IMR-90 (cell line): Measurements from ENCODE around the gene CKLF. TPM values are rescaled to one million over a fixed set of nuclear protein-coding genes. Genes with fewer than 3 reads are reported as not detected.

Experiments
- ATAC-seq: fragments of 200-7000 bp; cut with Tn5 transposase; 2 replicates; pipeline ENCODE4 v1.9.1; 2020; ENCODE audit warnings: low read depth, mild to moderate bottlenecking, moderate library complexity
- BruUV-seq: library from RNA; stranded (reverse); fragments of 400-500 nt; replicated peaks from 2 replicates; lab custom pipeline; 2021; lab: Mats Ljungman, UMichigan
- CTCF ChIA-PET: fragments of 300-600 bp; formaldehyde crosslinking; extraction: SDS; loops from one replicate; lab custom pipeline; 2021; ENCODE audit warnings: antibody characterized with exemption; lab: Yijun Ruan, JAX
- POLR2A ChIA-PET: fragments of 300-600 bp; sonication (Branson Sonifier 250); formaldehyde crosslinking; loops from one replicate; lab custom pipeline; 2022; ENCODE audit warnings: antibody characterized with exemption; ENCODE audit not compliant: unreplicated experiment; lab: Charles Lee
- DNase-seq: peaks from one replicate; pipeline ENCODE4 v3.0.0; 2013
- H2AFZ ChIP-seq: replicated peaks from 2 replicates; pipeline ENCODE3; 2013; ENCODE audit warnings: low read length, mild to moderate bottlenecking; ENCODE audit not compliant: poor library complexity
- H2AK5ac ChIP-seq: 2 replicates; pipeline ENCODE4 v1.6.1; 2013; ENCODE audit warnings: low read depth, low read length, inconsistent platforms
- H2AK9ac ChIP-seq: replicated peaks from 2 replicates; pipeline ENCODE3; 2013; ENCODE audit warnings: mild to moderate bottlenecking, low read depth, low read length, moderate library complexity; ENCODE audit not compliant: poor library complexity
- H2BK120ac ChIP-seq: 2 replicates; pipeline ENCODE4 v1.6.1; 2013; ENCODE audit warnings: low read depth, low read length, inconsistent platforms
- H2BK15ac ChIP-seq: 3 replicates; pipeline ENCODE4 v1.6.1; 2013; ENCODE audit warnings: low read depth, low read length, inconsistent platforms
- H2BK20ac ChIP-seq: 2 replicates; pipeline ENCODE4 v1.6.1; 2013; ENCODE audit warnings: low read depth, mild to moderate bottlenecking, inconsistent platforms, low read length, moderate library complexity
- H2BK5ac ChIP-seq: 2 replicates; pipeline ENCODE4 v1.6.1; 2013; ENCODE audit warnings: mild to moderate bottlenecking, low read depth, low read length, inconsistent platforms; ENCODE audit not compliant: poor library complexity, severe bottlenecking
- H3K14ac ChIP-seq: replicated peaks from 2 replicates; pipeline ENCODE4 v1.6.1; 2013; ENCODE audit warnings: low read depth, low read length, inconsistent platforms
- H3K18ac ChIP-seq: 2 replicates; pipeline ENCODE4 v1.6.1; 2013; ENCODE audit warnings: low read depth, low read length, control low read depth
- H3K23ac ChIP-seq: 2 replicates; pipeline ENCODE4 v1.6.1; 2013; ENCODE audit warnings: low read depth, low read length, inconsistent platforms
- H3K27ac ChIP-seq: 2 replicates; pipeline ENCODE4 v1.5.1; 2013; ENCODE audit warnings: mild to moderate bottlenecking, control low read depth, low read length; ENCODE audit not compliant: insufficient read depth
- H3K27me3 ChIP-seq: 2 replicates; pipeline ENCODE4 v1.6.1; 2013; ENCODE audit warnings: low read length; ENCODE audit not compliant: control insufficient read depth, insufficient read depth
- H3K36me3 ChIP-seq: 2 replicates; pipeline ENCODE4 v1.6.1; 2013; ENCODE audit warnings: low read length, mixed read lengths; ENCODE audit not compliant: control insufficient read depth, insufficient read depth
- H3K4ac ChIP-seq: 2 replicates; pipeline ENCODE4 v1.6.1; 2013; ENCODE audit warnings: low read depth, low read length, inconsistent platforms
- H3K4me1 ChIP-seq: 2 replicates; pipeline ENCODE4 v1.6.1; 2013; ENCODE audit warnings: low read length, mixed read lengths; ENCODE audit not compliant: control insufficient read depth, insufficient read depth
- H3K4me2 ChIP-seq: 2 replicates; pipeline ENCODE4 v1.6.1; 2013; ENCODE audit warnings: low read depth, mild to moderate bottlenecking, control low read depth, low read length, moderate library complexity
- H3K4me3 ChIP-seq: 2 replicates; pipeline ENCODE4 v1.5.1; 2013; ENCODE audit warnings: low read depth, mild to moderate bottlenecking, control low read depth, low read length, moderate library complexity; ENCODE audit not compliant: insufficient read depth
- H3K56ac ChIP-seq: 2 replicates; pipeline ENCODE4 v1.6.1; 2013; ENCODE audit warnings: low read length, inconsistent platforms; ENCODE audit not compliant: insufficient read depth; ENCODE audit errors: extremely low read depth
- H3K79me1 ChIP-seq, 2 experiments: 2 replicates each; pipeline ENCODE4 v1.6.1; 2013; ENCODE audit warnings: low read length in 2 of 2, inconsistent platforms in 1 of 2, low read depth in 1 of 2
- H3K9ac ChIP-seq: 2 replicates; pipeline ENCODE4 v1.6.1; 2013; ENCODE audit warnings: low read depth, low read length, control low read depth
- H3K9me1 ChIP-seq: 2 replicates; pipeline ENCODE4 v1.6.1; 2013; ENCODE audit warnings: low read length, inconsistent platforms; ENCODE audit not compliant: insufficient read depth
- H3K9me3 ChIP-seq: 2 replicates; pipeline ENCODE4 v1.6.1; 2013; ENCODE audit warnings: low read length; ENCODE audit not compliant: control insufficient read depth, insufficient read depth
- H4K20me1 ChIP-seq: 2 replicates; pipeline ENCODE4 v1.6.1; 2013; ENCODE audit warnings: low read length, inconsistent platforms; ENCODE audit not compliant: insufficient read depth
- H4K5ac ChIP-seq: 2 replicates; pipeline ENCODE4 v1.6.1; 2013; ENCODE audit warnings: mild to moderate bottlenecking, low read depth, low read length, control low read depth
- H4K8ac ChIP-seq, 2 experiments: 2 replicates each; pipeline ENCODE4 v1.6.1; 2013; ENCODE audit warnings: low read depth in 2 of 2, low read length in 2 of 2, control low read depth in 1 of 2, inconsistent platforms in 1 of 2
- H4K91ac ChIP-seq: 2 replicates; pipeline ENCODE4 v1.6.1; 2013; ENCODE audit warnings: low read depth, low read length, inconsistent platforms; ENCODE audit not compliant: insufficient read depth
- BHLHE40 ChIP-seq: fragments of 150-350 bp; IDR thresholded peaks from 2 replicates; pipeline ENCODE4 v1.6.1; 2016; ENCODE audit warnings: mild to moderate bottlenecking, low read depth, low read length
- CEBPB ChIP-seq: IDR thresholded peaks from 2 replicates; pipeline ENCODE4 v1.6.1; 2012; ENCODE audit warnings: low read depth, low read length, improper control_type of control experiment
- CHD1 ChIP-seq: IDR thresholded peaks from 2 replicates; pipeline ENCODE4 v1.6.1; 2012; ENCODE audit warnings: low read depth, low read length, improper control_type of control experiment
- FOS ChIP-seq: fragments of 150-350 bp; IDR thresholded peaks from 2 replicates; pipeline ENCODE4 v1.6.1; 2016; ENCODE audit warnings: low read depth, low read length
- MAFK ChIP-seq: IDR thresholded peaks from 2 replicates; pipeline ENCODE4 v1.6.1; 2012; ENCODE audit warnings: low read depth, low read length, improper control_type of control experiment
- MAZ ChIP-seq: IDR thresholded peaks from 2 replicates; pipeline ENCODE4 v1.6.1; 2012; ENCODE audit warnings: low read depth, mild to moderate bottlenecking, low read length, improper control_type of control experiment, moderate library complexity, borderline replicate concordance
- NFE2L2 ChIP-seq: fragments of 150-350 bp; IDR thresholded peaks from 2 replicates; pipeline ENCODE4 v1.6.1; 2016; ENCODE audit warnings: low read depth, mild to moderate bottlenecking, low read length
- POLR2A ChIP-seq: IDR thresholded peaks from 2 replicates; pipeline ENCODE4 v1.6.1; 2012; ENCODE audit warnings: mild to moderate bottlenecking, low read depth, low read length
- RAD21 ChIP-seq: IDR thresholded peaks from 2 replicates; pipeline ENCODE4 v1.6.1; 2012; ENCODE audit warnings: low read length, improper control_type of control experiment
- RCOR1 ChIP-seq: IDR thresholded peaks from 2 replicates; pipeline ENCODE4 v1.6.1; 2012; ENCODE audit warnings: mild to moderate bottlenecking, low read length, improper control_type of control experiment; ENCODE audit not compliant: insufficient replicate concordance
- RFX5 ChIP-seq: IDR thresholded peaks from 2 replicates; pipeline ENCODE4 v1.8.0; 2012; ENCODE audit warnings: low read depth, mild to moderate bottlenecking, low read length, moderate library complexity
- SMC3 ChIP-seq: fragments of 150-350 bp; IDR thresholded peaks from 2 replicates; pipeline ENCODE4 v1.6.1; 2016; ENCODE audit warnings: low read depth, mild to moderate bottlenecking, antibody characterized with exemption, low read length, moderate library complexity
- WGBS, 2 experiments: methylation state at CpG; one replicate each; pipeline versions ENCODE4 v1.1.5 to v1.1.7; 2013; ENCODE audit warnings: missing lambda C conversion rate in 2 of 2; ENCODE audit not compliant: insufficient read length in 1 of 2; ENCODE audit errors: extremely low coverage in 2 of 2; 5-methylcytosine and 5-hydroxymethylcytosine counted together
- dilution Hi-C: fragments of 300-500 bp; cut with HindIII; formaldehyde crosslinking; loops from one replicate; pipeline ENCODE4 v1.14.3; 2018; ENCODE audit warnings: low sequenced_read_pairs; ENCODE audit not compliant: unreplicated experiment
- in situ Hi-C: fragments of 300-500 bp; cut with MboI; formaldehyde crosslinking; loops from 3 replicates; pipeline ENCODE4 v1.14.3; 2019; ENCODE audit warnings: low sequenced_read_pairs, inconsistent platforms, mixed read lengths
- intact Hi-C: fragments of 100-400 bp; cut with micrococcal nuclease; formaldehyde crosslinking; loops from 2 replicates; pipeline ENCODE4 v1.10.0; 2022
- polyA plus RNA-seq, 3 experiments: library from polyadenylated mRNA; depleted of rRNA; stranded (reverse); fragments of >200 nt; gene quantifications; 2 replicates each; pipeline ENCODE4 v1.2.3, GENCODE V29; 2012; ENCODE audit warnings: low replicate concordance in 1 of 3
- total RNA-seq: library from RNA; depleted of rRNA; stranded (reverse); fragments of >200 nt; gene quantifications from 2 replicates; pipeline ENCODE4 v1.2.3, GENCODE V29; 2012
- TF ChIP-seq, protein P1 (sequence below): fragments of 150-350 bp; IDR thresholded peaks from 2 replicates; pipeline ENCODE4 v1.6.1; 2017; ENCODE audit warnings: mild to moderate bottlenecking, antibody characterized with exemption, low read length, low read depth
- TF ChIP-seq, protein P2 (sequence below): fragments of 150-350 bp; IDR thresholded peaks from 2 replicates; pipeline ENCODE4 v1.6.1; 2016; ENCODE audit warnings: low read depth, mild to moderate bottlenecking, low read length, moderate library complexity, borderline replicate concordance
- TF ChIP-seq, protein P3 (sequence below): conservative IDR thresholded peaks from 2 replicates; pipeline ENCODE4 v1.5.1; 2012; ENCODE audit warnings: mild to moderate bottlenecking, low read depth, low read length, improper control_type of control experiment

CKLF gene
- total and polyA plus RNA-seq, 2 of the 4 experiments (the other 2 are of a cell fraction), result 60.8 to 92.2 TPM

DNA sequence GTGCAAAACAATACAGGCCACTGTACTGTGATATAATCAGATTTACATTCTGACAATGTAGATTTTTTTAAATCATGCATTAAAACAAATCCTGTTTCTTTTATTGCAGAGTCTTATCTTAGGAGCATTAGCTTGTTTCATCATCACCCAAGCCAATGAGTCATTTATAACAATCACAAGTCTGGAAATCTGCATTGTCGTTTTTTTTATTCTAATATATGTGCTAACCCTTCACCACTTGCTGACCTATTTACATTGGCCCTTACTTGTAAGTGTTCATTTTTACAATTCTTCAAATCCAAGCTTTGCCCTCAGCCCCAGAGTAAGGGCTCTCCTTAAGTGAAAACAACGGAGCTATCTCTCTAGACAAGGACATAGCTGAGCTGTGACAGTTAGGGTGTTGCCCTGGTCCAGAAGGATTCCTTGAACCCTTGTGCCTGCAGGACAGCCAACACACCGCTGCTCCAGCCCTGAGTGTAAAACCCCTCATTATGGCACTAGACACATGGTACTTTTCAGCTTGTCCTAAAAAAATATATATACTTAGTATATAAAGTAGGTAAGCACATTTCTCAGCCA, 17.5 kb downstream of the CKLF start:
- Histone ChIP-seq H3K79me1 (peaks cover 0 to 5% of the 10 kb centered on the region in 2 experiments; a peak in 2 of 4 replicates), H3K18ac (no peak overlapping the region), H3K9ac (no peak overlapping the region), H3K23ac (no peak overlapping the region), H2BK5ac (peak overlapping the region; percentile 7), H3K9me3 (no peaks in the 10 kb centered on the region), H3K9me1 (peaks cover 8% of the 10 kb centered on the region), H4K8ac (no peak overlapping the region), H2AK9ac (no peak overlapping the region), H3K27ac (no peak overlapping the region), H2BK15ac (no peak overlapping the region), H3K4me1 (peaks cover 8% of the 10 kb centered on the region), H3K4me2 (peak overlapping the region; percentile 68), H3K56ac (no peak overlapping the region), H3K27me3 (peaks cover 3% of the 10 kb centered on the region; the same call in 1 of the 2 replicates), H4K20me1 (peaks cover 6% of the 10 kb centered on the region; the same call in 1 of the 2 replicates), H3K36me3 (peaks cover 15% of the 10 kb centered on the region; the same call in 1 of the 2 replicates), H4K5ac (no peak overlapping the region), H2AFZ (no peak overlapping the region), H3K4me3 (no peak overlapping the region), H2BK20ac (peak overlapping the region; percentile 47; the same call in 1 of the 2 replicates), H3K14ac (no peak overlapping the region), H4K91ac (no peak overlapping the region), H2BK120ac (peak overlapping the region; percentile 7; the same call in 1 of the 2 replicates), H2AK5ac (peak overlapping the region; percentile 25; the same call in 1 of the 2 replicates), H3K4ac (peak overlapping the region; percentile 35; the same call in 1 of the 2 replicates)
- WGBS, 2 experiments, result no CpG with 5 or more reads among the region's 3 CpGs
- POLR2A ChIA-PET, result no interaction called here
- dilution Hi-C loops (no loop called here), in situ Hi-C loops (no loop called here), intact Hi-C loops (no loop called here)
- BruUV-seq, result no TSS peak
- DNase-seq (peak; percentile 81), ATAC-seq (peak; percentile 61)
- CTCF ChIA-PET, result interaction anchor here (0.8 to 1.6 kb wide), 3 partner anchors 12 to 39 kb away, joined by 3 to 6 read pairs (median 3); partner anchors contain the start of gene CKLF
- TF ChIP-seq CEBPB, result peak; percentile 90
- TF ChIP-seq RFX5, result no peak
- no peak for TF ChIP-seq SMC3
- TF ChIP-seq MAFK, result no peak
- no peak for TF ChIP-seq RAD21
- no peak for TF ChIP-seq MAZ
- TF ChIP-seq RCOR1, result no peak
- TF ChIP-seq, protein P1, sequence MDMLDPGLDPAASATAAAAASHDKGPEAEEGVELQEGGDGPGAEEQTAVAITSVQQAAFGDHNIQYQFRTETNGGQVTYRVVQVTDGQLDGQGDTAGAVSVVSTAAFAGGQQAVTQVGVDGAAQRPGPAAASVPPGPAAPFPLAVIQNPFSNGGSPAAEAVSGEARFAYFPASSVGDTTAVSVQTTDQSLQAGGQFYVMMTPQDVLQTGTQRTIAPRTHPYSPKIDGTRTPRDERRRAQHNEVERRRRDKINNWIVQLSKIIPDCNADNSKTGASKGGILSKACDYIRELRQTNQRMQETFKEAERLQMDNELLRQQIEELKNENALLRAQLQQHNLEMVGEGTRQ, result no peak
- TF ChIP-seq, protein P2, sequence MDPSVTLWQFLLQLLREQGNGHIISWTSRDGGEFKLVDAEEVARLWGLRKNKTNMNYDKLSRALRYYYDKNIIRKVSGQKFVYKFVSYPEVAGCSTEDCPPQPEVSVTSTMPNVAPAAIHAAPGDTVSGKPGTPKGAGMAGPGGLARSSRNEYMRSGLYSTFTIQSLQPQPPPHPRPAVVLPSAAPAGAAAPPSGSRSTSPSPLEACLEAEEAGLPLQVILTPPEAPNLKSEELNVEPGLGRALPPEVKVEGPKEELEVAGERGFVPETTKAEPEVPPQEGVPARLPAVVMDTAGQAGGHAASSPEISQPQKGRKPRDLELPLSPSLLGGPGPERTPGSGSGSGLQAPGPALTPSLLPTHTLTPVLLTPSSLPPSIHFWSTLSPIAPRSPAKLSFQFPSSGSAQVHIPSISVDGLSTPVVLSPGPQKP, result no peak
- TF ChIP-seq FOS, result peak; percentile 91
- peak; percentile 16; the same call in 1 of the 2 replicates for TF ChIP-seq BHLHE40
- no peak for TF ChIP-seq POLR2A
- TF ChIP-seq, protein P3, sequence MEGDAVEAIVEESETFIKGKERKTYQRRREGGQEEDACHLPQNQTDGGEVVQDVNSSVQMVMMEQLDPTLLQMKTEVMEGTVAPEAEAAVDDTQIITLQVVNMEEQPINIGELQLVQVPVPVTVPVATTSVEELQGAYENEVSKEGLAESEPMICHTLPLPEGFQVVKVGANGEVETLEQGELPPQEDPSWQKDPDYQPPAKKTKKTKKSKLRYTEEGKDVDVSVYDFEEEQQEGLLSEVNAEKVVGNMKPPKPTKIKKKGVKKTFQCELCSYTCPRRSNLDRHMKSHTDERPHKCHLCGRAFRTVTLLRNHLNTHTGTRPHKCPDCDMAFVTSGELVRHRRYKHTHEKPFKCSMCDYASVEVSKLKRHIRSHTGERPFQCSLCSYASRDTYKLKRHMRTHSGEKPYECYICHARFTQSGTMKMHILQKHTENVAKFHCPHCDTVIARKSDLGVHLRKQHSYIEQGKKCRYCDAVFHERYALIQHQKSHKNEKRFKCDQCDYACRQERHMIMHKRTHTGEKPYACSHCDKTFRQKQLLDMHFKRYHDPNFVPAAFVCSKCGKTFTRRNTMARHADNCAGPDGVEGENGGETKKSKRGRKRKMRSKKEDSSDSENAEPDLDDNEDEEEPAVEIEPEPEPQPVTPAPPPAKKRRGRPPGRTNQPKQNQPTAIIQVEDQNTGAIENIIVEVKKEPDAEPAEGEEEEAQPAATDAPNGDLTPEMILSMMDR, result no peak
- no peak for TF ChIP-seq CHD1
- TF ChIP-seq NFE2L2, result no peak
